Smooth muscle cell of the brain vasculature (primary cell): ENCODE data around the gene EFHD1.

Experiments
- DNase-seq: peaks from one replicate; pipeline ENCODE4 v3.0.0-alpha.2; 2012; ENCODE audit warnings: low read depth, low spot score

EFHD1 gene, protein sequence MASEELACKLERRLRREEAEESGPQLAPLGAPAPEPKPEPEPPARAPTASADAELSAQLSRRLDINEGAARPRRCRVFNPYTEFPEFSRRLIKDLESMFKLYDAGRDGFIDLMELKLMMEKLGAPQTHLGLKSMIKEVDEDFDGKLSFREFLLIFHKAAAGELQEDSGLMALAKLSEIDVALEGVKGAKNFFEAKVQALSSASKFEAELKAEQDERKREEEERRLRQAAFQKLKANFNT

DNA sequence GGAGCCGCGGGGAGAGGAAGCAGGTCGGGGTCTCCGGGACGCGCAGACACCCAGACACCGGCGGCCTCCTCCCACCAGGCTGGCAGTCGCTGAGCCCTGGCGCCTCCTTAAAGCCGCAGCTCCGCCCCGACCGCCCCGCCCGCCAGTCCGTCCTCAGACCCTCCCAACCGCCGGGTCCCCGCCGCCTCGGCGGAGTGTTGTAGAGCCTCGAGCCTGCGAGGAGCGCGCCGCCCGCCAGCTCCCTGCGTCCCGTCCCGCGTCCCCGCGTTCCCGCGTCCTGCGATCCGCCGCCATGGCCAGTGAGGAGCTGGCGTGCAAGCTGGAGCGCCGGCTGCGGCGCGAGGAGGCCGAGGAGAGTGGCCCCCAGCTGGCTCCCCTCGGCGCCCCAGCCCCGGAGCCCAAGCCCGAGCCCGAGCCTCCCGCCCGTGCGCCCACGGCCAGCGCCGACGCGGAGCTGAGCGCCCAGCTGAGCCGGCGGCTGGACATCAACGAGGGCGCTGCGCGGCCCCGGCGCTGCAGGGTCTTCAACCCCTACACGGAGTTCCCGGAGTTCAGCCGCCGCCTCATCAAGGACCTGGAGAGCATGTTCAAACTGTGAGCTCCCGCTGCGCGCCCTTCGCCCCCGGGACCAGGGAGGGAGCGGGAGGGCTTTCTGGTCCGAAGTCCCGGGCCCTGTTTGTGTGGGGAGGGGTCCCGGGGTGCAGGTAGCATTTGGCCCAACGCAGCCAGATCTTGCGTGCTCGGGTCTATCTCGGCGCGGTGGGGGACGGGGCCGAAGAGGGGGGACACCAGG, at the start of gene EFHD1:
TSS of gene EFHD1 (plus strand) at position 192 of the 793 bp plus-strand sequence. CDS start at position 293, 101 bp downstream.
- DNase-seq: no peak

DNA sequence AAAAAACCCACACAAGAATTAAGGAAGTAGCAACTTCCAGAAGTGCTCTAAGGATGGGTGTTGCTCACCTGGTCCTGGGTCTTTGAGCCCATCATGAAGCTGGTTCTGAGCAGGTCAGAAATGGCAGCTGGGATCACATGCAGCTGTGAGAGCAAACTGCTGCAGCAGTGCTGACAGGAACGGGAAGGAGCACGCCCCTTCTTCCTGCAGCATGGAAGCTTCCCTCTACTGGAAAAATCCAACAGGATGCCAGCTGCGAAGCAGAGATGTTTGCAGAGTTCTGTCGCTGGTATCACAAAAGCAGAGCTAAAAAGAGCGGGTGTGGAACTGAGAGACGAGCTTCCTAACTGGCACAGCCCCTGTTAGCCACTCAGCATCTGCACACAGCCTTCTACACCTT, 49.2 kb upstream of the EFHD1 start:
- no peak for DNase-seq

DNA sequence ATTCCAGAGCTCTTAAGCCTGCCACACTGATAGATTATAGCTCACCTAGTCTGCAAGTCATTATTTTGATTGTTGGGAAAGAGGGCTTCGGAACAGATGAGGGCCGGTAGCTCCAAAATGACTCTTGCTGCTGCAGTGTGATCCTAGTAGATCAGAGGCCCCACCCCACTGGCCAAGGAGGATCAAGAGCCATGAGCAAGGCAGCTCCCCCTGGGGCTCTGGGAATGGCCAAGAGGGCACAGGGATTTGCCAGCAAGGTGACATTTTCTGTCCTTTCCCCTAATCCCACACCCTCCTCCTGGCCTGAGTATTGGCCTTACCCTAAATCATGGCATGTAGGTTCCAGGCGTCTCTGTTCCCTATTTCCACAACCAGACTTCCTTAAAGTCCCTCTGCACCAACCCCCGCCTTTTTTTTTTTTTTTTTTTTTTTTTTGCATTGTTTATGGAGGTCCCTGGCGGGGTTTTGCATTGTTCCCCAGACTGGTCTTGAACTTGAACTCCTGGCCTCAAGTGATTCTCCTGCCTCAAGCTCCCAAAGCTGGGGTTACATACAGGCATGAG, 46.4 kb upstream of the EFHD1 start:
- no peak for DNase-seq

DNA sequence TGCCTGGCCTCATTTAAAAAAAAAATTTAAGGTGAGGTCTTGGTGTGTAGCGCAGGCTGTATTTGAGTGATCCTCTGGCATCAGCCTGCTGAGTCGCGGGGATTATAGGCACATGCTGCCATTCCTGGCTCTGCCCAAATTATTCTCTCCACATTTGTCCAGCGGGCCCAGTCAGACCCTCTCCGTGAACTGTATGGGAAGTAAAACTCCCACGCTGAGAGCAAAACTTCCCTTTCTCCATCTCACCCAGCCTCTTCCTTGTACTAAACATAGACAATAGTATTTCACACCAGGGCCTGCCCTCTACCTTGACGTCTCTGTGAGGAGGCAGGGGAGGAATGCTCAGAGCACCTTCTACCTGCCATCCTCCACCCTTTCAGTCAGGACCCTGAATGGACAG, 45.9 kb upstream of the EFHD1 start:
- no peak for DNase-seq

DNA sequence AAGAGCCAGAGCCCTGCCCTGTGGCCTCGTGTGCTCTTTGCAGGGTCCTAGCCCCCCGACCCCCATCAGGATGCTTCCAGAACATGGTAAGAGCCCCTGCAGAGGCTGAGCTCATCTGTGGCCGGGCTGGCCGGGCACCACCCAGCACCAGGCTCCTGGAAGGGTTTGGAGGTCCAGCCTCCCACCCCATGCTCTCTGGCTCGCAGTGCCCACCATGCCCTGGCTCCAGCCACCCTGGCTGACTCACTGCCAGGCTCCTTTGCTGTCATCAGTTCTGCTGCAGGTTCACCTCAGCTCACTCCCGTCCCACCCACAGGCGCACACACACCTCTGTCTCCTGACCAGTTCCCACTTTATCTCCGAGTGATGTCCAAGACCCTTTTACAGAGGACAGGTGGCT, 45.4 kb upstream of the EFHD1 start:
- DNase-seq: no peak

DNA sequence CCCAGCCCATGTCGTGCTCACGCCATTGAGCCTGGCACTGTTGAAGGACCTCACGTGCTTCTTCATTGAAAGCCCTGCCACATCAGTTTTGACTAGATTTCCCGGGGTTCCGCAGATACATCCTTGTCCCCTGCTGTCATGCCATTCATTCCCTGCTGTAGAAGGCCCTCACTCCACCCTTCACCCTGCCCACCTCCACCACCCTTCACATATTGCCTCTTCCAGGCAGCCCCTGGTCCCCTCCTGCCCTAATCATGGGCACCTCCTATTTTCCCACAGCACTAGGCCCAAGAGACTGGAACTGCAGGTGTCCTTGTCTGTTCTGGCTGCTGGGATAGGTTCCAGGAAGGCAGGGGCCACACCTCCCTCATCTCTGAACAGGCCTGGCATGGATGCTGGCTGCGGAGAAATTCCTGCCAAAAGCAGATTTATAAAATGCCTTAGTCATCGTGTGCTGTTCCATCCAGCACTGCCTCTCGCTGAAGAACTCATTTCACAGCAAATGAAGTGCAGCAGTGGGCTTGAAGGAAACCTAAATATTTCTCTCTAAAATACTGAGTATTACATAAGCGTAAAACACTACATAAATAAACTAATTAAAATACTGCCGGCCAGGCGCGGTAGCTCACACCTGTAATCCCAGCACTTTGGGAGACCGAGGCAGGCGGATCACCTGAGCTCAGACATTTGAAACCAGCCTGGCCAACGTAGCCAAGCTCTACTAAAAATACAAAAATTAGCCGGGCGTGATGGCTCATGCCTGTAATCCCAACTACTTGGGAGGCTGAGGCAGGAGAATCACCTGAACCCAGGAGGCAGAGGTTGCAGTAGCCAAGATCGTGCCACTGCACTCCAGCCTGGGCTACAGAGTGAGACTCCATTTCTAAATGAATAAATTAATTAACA, 44.5 kb upstream of the EFHD1 start:
- no peak for DNase-seq

DNA sequence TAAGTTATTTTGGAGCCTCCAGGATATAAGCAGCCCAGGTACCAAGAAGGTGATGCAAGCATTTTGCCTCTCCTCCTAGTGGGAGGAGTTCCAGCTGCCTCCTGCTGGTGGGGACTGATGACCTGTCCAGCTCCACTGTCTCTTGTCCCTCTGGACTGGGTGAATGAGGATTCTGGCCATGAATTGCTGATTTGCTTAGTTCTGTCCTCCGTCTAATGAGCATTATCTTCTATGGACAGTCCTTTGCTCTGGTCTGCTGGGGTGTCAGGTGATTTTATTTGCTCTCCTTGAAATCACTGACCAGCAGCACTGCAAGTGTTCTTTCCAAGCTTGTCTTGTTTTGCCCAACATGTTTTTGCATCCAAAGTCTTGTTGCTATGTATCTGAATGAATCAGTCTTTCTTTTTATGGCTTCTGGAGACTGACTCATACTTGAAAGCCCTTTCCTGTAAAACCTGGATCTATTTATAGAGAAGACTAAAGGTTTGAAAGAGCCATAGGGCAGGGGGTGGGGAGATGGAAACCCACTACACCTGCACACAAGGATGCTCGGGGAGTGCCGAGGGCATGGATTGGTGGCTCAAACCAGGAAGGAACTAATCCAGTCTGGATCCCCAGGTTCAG, 40.5 kb upstream of the EFHD1 start:
- no peak for DNase-seq

DNA sequence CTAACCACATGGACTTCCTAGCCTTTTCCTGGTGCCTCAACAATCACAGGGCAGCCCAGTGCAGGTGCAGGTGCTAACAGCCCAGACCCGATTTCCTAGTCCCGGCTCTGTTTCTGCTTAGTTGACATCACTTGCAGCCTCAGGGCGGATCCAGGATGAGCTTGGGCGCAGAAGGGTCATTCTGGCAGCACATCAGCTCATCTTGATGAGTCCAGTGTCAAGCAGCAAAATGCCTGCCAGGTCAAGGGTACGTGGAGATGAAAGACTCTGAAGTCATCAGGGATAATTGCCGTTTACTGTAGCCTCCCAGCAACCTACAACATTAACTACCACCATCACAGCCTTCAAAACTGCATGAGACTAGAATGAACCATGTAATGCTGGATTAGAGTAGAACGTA, 39.4 kb upstream of the EFHD1 start:
- DNase-seq: no peak

DNA sequence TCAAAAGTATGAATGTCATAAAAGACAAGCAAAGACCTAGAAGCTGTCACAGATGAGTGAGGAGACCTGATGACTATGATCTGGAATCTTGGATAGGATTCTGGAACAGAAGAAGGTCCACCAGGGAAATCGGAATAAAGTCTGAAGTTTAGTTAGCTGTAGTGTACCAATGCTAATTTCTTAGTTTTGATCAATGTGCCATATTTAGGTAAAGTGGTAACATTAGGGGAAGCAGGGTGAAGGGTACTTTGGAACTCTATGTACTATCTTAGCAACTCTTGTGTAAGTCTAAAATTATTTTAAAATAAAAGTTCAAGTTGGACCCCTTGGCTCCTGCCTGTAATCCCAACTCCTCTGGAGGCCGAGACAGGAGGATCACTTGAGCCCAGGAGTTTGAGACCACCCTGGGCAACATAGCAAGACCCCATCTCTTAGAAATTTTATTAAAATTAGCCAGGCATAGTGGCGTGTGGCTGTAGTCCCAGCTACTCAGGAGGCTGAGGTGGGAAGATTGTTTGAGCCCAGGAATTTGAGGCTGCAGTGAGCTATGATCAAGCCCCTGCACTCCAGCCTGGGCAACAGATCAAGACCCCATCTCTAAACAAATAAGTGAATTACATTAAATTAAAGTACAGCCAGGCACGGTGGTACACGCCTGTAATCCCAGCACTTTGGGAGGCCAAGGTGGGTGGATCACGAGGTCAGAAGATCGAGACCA, 35.9 kb upstream of the EFHD1 start:
- no peak for DNase-seq

DNA sequence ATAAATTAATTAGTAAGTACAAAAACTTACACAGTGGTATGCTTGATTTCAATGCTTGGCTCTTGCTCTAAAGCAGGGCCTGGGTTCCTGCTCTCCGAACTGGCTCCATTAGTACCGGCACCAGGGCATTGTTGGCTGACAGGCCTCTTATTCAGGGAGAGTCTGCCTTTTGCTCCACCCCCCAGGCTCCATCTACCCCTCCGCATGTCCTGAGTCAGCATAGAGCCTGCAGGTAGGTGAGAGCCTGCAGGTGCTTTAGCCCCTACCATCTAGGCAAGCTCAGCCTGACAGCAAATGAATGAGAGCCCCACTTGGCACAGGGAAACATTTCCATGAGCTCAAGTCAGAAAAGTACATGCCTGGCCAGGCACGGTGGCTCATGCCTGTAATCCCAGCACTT, 35.1 kb upstream of the EFHD1 start:
- DNase-seq: no peak

DNA sequence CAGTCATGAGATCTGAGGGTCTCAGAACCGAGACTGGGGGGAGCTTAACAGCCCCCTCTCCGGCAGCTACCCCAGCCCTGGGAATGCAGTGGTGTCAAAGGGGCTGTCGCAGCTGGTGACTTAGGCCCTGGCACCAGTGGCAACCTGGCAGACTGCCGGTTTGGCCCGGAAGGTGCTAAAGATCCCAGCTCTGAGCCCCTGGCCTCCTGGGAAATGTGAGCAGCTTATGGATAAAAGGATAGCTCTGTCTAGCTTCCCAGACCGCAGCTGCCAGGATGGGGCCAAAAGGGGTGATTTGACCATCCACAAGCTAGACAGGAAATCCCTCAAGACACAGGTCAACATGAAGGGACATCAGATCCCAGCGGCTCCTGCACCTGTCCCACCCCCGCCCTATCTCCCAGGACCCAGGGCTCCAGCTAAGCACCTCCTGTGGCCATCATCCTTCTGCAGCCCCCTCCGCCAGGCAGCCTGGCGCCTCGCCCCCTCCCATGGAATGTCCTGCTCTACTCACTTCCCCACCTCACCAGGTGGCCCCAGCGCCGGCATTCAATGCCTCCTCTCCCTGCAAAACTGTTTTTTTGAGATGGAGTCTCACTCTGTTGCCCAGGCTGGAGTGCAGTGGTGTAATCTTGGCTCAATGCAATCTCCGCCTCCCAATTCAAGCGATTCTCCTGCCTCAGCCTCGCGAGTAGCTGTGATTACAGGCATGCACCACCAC, 33.2 kb upstream of the EFHD1 start:
- no peak for DNase-seq

DNA sequence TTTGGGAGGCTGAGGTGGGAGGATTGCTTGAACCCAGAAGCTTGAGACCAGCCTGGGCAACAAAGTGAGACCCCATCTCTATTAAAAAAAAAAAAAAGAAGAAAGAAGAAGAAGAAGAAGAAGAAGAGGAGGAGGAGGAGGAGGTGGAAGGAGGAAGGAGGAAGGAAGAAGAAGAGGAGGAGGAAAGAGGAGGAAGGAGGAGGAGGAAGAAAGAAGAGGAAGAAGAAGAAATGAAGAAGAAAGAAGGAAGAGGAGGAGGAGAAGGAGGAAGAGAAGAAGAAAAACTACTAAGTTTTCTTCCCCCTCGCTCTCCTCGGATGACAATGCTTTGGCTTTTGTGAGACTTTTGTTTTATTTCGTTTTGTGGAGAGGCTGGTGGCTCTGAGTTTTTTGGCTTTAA, 30.1 kb upstream of the EFHD1 start:
- DNase-seq: no peak

DNA sequence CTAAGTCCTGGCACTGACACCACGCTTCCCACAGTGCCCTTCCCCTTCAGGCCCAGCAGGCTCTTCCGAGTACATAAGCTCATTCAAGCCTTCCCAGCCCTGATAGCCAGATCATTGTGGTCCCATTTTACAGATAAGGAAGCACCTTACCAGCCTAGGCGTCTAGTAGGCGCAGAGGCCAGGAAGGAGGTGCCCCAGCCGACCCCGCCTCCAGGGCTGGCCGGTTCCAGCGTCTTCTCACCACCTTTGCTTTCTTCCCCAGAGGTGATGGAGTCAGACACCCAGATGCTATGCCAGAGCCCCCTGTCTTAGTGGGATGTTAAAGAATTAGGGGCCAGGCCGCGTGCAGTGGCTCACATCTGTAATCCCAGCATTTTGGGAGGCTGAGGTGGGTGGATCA, 28.9 kb upstream of the EFHD1 start:
- DNase-seq: no peak

DNA sequence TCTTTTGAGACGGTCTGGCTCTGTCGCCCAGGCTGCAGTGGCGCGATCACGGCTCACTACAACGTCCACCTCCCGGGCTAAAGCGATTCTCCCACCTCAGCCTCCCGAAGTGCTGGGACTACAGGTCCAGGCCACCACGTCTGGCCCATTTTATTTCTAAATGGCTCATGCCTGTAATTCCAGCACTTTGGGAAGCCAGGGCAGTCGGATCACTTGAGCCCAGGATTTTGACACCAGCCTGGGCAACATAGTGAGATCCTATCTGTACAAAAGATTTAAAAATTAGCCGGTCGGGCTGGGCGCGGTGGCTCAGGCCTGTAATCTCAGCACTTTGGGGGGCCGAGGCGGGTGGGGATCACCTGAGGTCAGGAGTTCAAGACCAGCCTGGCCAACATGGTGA, 26.4 kb upstream of the EFHD1 start:
- no peak for DNase-seq

DNA sequence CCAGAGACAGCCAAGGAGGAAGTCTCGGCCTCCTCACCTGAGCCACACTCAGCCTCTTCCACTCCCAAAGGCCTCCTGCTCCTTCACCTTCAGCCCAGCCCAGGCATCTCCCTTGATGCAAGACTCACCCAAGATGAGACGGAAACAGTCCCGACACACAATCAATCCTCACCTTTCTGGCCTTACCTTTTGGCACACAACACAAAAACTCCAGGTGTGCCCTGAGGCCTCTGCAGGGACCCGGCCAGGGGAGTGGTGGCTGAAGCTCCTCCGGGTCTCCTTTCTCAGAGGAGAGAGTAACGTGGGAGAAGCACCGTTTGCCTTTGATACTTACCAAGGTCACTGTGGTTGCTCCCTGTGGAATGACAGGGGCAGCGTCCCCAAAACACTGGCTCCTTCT, 23.8 kb upstream of the EFHD1 start:
- DNase-seq: no peak

DNA sequence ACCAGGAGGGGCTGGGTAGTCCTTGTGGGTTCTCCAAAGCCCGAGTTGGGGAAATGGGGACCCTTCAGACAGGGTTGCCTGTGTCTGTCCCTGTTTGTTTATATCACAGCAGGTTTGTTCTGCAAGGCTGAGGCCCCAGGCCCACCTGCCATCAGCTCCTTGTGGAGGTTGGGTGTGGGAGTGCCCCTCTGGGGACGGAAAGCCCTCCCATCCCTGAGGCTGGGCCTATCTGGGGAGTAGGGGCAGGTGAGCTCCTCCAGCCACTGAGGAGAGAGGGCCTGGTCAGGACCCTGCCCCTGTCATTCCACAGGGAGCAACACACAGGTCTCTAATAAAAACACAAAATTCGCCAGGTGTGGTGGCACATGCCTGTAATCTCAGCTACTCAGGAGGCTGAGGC, 23.3 kb upstream of the EFHD1 start:
- no peak for DNase-seq

DNA sequence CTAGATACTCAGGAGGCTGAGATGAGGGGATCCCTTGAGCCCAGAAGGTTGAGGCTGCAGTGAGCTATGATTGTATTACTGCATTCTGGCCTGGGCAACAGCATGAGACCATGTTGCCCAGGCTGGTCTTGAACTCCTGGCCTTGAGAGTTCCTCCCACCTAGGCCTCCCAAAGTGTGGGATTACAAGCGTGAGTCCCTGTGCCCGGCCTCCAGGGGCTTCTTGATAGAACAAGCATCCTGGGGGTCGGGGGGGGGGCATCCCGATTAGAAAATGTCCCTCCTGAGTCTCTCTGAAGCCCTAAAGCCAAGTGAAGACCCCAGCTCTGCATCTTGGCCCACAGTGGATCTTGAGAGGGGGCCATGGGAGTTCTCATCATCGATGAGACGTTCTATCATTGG, 22.3 kb upstream of the EFHD1 start:
- DNase-seq: no peak

DNA sequence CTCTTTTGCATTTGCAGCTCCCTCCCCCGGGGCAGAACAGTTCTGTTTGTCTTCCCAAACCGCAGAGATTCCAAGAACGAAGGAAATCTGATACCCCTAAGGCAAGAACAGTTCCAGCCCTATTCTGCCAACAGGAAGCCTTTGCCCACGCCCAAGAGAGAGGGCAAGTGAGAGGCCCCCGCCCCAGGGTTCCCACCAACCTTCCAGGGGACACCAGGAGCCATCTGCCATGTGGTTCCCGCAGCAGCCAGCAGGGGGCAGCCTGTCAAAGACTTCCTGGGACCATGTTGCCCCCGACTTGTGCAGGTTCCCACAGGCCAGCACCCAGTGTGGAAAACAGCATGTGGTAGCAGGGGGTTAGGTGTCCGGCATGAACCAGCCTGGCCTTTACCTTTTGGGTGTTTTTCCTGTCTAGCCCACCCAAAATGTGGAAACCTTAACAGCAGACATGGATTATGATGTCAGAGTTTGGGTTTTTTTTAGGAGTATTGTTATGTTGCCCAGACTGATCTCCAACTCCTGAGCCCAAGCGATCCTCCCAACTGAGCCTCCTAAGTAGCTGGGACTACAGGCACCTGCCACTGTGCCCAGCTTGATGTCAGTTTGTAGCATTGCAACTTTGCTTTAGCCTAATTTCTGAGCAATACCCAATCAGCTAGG, 21.7 kb upstream of the EFHD1 start:
- peak; percentile 66 for DNase-seq

DNA sequence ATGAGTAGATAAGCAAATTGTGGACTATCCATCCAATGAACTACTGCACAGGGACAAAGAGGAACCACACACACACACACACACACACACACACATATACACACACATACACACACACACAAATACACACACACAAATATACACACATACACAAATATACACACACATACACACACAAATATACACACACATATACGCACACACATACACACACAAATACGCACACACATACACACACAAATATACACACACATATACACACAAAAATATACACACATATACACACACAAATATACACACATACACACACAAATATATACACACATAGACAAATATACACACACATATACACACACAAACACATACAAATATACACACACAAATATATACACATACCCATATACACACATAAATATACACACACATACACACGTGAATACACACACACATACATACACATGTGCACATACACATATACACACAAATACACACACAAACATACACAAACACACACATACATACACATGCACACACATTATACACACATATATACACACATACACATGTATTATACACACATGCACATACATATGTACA, 19.8 kb upstream of the EFHD1 start:
- DNase-seq: no peak
